GM23338 (cell line): ENCODE results near the gene NPC1L1.

Source experiments
- CREB1 ChIP-seq: fragments of 250-450 bp; sonication (Bioruptor Pico); IDR thresholded peaks from 2 replicates; pipeline ENCODE4 v1.5.0; 2020; ENCODE audit warnings: low read depth, mild to moderate bottlenecking, moderate library complexity
- CTCF ChIP-seq, 2 experiments: fragments of 200-600 bp in 1 of 2; sonication (generic) in 1 of 2; conservative IDR thresholded peaks; 2 replicates each; pipeline versions ENCODE4 v1.5.1 to v1.6.1; 2016 to 2017; ENCODE audit warnings: antibody characterized with exemption in 2 of 2, low read depth in 2 of 2, mild to moderate bottlenecking in 2 of 2, moderate library complexity in 1 of 2
- EZH2 ChIP-seq: fragments of 200-600 bp; sonication (generic); IDR thresholded peaks from one replicate; pipeline ENCODE4 v1.8.0; 2017; ENCODE audit warnings: antibody characterized with exemption, mild to moderate bottlenecking, low read depth; ENCODE audit not compliant: unreplicated experiment
- EZH2phosphoT487 ChIP-seq: fragments of 200-600 bp; sonication (generic); IDR thresholded peaks from one replicate; pipeline ENCODE4 v1.8.1; 2018; ENCODE audit warnings: antibody characterized with exemption; ENCODE audit not compliant: unreplicated experiment
- POLR2AphosphoS5 ChIP-seq: IDR thresholded peaks from 2 replicates; pipeline ENCODE4 v1.6.1; 2016; ENCODE audit warnings: antibody characterized with exemption, low read depth
- REST ChIP-seq: IDR thresholded peaks from one replicate; pipeline ENCODE4 v1.6.1; 2018; ENCODE audit warnings: antibody characterized with exemption; ENCODE audit not compliant: unreplicated experiment
- ZNF114 ChIP-seq: fragments of 250-450 bp; sonication (Bioruptor Pico); IDR thresholded peaks from 2 replicates; pipeline ENCODE4 v1.5.0; 2020; ENCODE audit warnings: mild to moderate bottlenecking, moderate library complexity

- TF ChIP-seq CTCF (conservative IDR thresholded peaks at IDR 0.05; ENCODE audit: low read depth in 2 of 2) (no peak), POLR2AphosphoS5 (no peak), EZH2phosphoT487 (no peak), REST (no peak), EZH2 (no peak), ZNF114 (no peak), CREB1 (no peak)
These were observed 25.6 kb upstream of the NPC1L1 start for GRCh38 chr7:44566680-44567079.
